ENCODE results near the gene DEPP1. TPM values are rescaled to one million over a fixed set of nuclear protein-coding genes. Genes with fewer than 3 reads are reported as not detected.

DEPP1 gene
- total and polyA plus RNA-seq, 10 of the 15 experiments (the other 5 are each of a cell fraction or from before 2014, with no cell fraction given) = 1.7 to 12.1 (median 7.3) TPM

DNA sequence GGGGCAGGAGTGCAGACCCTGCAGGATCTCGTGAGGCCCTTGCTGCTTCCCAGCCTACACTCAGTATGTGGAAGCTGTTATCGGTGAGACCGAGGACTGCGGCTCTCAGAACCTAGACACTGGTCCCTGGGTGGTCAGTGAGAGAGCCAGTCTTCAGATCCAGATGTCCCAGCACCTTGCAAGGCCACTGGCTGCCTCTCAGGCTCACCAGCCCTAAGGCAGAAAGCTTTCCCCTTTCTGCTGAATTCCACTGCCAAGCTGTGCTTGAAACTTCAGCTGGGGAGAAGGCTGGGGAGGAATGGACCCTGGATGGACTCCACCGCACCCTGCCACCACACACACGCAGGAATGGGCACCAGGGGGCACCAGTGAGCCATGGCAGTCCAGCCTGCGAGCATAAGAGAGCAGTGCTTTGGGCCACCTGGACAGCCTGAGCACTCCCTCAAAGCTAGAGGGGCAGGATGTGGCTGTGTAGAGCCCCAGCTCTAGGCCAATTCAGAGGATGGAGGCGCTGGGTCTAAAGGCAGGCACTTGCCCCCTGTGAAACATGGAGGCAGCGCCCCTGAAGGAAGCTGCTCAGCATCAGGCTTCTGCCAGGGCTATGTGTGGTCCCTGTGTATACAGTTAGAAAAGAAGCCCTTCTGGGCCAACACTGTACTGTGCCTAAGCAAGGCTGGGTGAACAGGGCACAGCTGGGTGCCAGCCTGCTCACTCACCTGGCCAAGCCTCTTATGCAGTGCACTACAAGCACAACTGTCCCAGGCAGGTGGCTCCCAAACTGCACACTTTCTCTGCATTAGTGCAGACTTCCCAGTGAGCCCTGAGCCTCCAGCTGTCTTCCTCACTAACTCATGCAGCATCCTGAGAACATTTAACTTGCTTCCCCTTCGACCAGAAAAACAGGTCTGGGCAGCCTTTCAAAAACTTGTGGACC, 45.8 kb downstream of the DEPP1 start (continued):
- TF ChIP-seq, protein P1, sequence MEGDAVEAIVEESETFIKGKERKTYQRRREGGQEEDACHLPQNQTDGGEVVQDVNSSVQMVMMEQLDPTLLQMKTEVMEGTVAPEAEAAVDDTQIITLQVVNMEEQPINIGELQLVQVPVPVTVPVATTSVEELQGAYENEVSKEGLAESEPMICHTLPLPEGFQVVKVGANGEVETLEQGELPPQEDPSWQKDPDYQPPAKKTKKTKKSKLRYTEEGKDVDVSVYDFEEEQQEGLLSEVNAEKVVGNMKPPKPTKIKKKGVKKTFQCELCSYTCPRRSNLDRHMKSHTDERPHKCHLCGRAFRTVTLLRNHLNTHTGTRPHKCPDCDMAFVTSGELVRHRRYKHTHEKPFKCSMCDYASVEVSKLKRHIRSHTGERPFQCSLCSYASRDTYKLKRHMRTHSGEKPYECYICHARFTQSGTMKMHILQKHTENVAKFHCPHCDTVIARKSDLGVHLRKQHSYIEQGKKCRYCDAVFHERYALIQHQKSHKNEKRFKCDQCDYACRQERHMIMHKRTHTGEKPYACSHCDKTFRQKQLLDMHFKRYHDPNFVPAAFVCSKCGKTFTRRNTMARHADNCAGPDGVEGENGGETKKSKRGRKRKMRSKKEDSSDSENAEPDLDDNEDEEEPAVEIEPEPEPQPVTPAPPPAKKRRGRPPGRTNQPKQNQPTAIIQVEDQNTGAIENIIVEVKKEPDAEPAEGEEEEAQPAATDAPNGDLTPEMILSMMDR (IDR thresholded peaks at IDR 0.05 in 2 of 3, conservative IDR thresholded peaks at IDR 0.05 in 1 of 3; ENCODE audit: control insufficient read depth in 2 of 3, extremely low read depth in 1 of 3, insufficient read depth in 1 of 3, low read depth in 3 of 3, low read length in 3 of 3) = peak; percentile 97 to 99 (median 99); a peak in 5 of 6 replicates
- TF ChIP-seq BMI1 (IDR thresholded peaks at IDR 0.05; ENCODE audit: borderline replicate concordance) (no peak), CEBPZ (IDR thresholded peaks at IDR 0.05; ENCODE audit: low read depth, low read length) (no peak), PAX5 (IDR thresholded peaks at IDR 0.05; ENCODE audit: borderline replicate concordance, low read depth, low read length) (peak; percentile 23; the same call in 1 of the 2 replicates), ASH2L (IDR thresholded peaks at IDR 0.05; ENCODE audit: borderline replicate concordance, low read depth) (no peak), NR2C2 (IDR thresholded peaks at IDR 0.05; ENCODE audit: borderline replicate concordance, control insufficient read depth, insufficient read length, low read depth) (no peak), PAX8 (IDR thresholded peaks at IDR 0.05) (no peak), JUNB (IDR thresholded peaks at IDR 0.05) (no peak), CBX3 (IDR thresholded peaks at IDR 0.05; ENCODE audit: borderline replicate concordance, low read depth) (no peak), HDAC2 (IDR thresholded peaks at IDR 0.05) (no peak), NBN (IDR thresholded peaks at IDR 0.05) (peak; percentile 57; the same call in 1 of the 2 replicates), TAF1 (IDR thresholded peaks at IDR 0.05; ENCODE audit: borderline replicate concordance, low read depth, low read length) (no peak), MYB (IDR thresholded peaks at IDR 0.05; ENCODE audit: borderline replicate concordance, low read depth, low read length) (no peak), NFIC (IDR thresholded peaks at IDR 0.05; ENCODE audit: low read depth, low read length) (no peak), WRNIP1 (IDR thresholded peaks at IDR 0.05; ENCODE audit: borderline replicate concordance, low read depth, low read length) (0 out of 2 replicates have a peak, but pooled peaks have one; percentile 83), NFYA (IDR thresholded peaks at IDR 0.05; ENCODE audit: borderline replicate concordance, low read depth, low read length) (no peak), BRCA1 (IDR thresholded peaks at IDR 0.05; ENCODE audit: low read depth, low read length) (no peak), ATF7 (IDR thresholded peaks at IDR 0.05; ENCODE audit: low read depth) (no peak), ZNF622 (IDR thresholded peaks at IDR 0.05) (no peak)
- TF ChIP-seq, protein P2, sequence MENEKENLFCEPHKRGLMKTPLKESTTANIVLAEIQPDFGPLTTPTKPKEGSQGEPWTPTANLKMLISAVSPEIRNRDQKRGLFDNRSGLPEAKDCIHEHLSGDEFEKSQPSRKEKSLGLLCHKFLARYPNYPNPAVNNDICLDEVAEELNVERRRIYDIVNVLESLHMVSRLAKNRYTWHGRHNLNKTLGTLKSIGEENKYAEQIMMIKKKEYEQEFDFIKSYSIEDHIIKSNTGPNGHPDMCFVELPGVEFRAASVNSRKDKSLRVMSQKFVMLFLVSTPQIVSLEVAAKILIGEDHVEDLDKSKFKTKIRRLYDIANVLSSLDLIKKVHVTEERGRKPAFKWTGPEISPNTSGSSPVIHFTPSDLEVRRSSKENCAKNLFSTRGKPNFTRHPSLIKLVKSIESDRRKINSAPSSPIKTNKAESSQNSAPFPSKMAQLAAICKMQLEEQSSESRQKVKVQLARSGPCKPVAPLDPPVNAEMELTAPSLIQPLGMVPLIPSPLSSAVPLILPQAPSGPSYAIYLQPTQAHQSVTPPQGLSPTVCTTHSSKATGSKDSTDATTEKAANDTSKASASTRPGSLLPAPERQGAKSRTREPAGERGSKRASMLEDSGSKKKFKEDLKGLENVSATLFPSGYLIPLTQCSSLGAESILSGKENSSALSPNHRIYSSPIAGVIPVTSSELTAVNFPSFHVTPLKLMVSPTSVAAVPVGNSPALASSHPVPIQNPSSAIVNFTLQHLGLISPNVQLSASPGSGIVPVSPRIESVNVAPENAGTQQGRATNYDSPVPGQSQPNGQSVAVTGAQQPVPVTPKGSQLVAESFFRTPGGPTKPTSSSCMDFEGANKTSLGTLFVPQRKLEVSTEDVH (IDR thresholded peaks at IDR 0.05; ENCODE audit: low read depth, partially characterized antibody) = no peak
- TF ChIP-seq, protein P3, sequence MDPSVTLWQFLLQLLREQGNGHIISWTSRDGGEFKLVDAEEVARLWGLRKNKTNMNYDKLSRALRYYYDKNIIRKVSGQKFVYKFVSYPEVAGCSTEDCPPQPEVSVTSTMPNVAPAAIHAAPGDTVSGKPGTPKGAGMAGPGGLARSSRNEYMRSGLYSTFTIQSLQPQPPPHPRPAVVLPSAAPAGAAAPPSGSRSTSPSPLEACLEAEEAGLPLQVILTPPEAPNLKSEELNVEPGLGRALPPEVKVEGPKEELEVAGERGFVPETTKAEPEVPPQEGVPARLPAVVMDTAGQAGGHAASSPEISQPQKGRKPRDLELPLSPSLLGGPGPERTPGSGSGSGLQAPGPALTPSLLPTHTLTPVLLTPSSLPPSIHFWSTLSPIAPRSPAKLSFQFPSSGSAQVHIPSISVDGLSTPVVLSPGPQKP (IDR thresholded peaks at IDR 0.05; ENCODE audit: low read depth, low read length) = no peak
